HEK293 (cell line): ENCODE results near the gene IGFLR1.

Experiments used
- CTCF ChIA-PET: fragments of 350-600 bp; formaldehyde crosslinking; extraction: SDS; loops from one replicate; lab custom pipeline; 2021; ENCODE audit warnings: antibody characterized with exemption; lab: Yijun Ruan, JAX
- POLR2A ChIA-PET: fragments of 300-600 bp; formaldehyde crosslinking; extraction: SDS; loops from one replicate; lab custom pipeline; 2020; ENCODE audit warnings: antibody characterized with exemption, inconsistent platforms; lab: Yijun Ruan, JAX
- H3K27ac ChIP-seq: fragments of 200-500 bp; sonication (Bioruptor generic); 2 replicates; pipeline ENCODE4 v1.5.1; 2014; ENCODE audit warnings: low read depth, low read length, control low read depth, inconsistent platforms; ENCODE audit errors: extremely low read depth
- H3K36me3 ChIP-seq, 2 experiments: fragments of 200-500 bp in 1 of 2; sonication (Bioruptor generic) in 1 of 2; 1 replicate in 1 of 2; 2 replicates in 1 of 2; pipeline ENCODE4 v1.5.1; 2014 to 2017; ENCODE audit warnings: inconsistent platforms in 2 of 2, low read length in 2 of 2; ENCODE audit not compliant: control insufficient read depth in 2 of 2, insufficient read depth in 1 of 2
- H3K4me1 ChIP-seq: fragments of 200-500 bp; sonication (Bioruptor generic); 2 replicates; pipeline ENCODE4 v1.5.1; 2014; ENCODE audit warnings: mild to moderate bottlenecking, low read length, inconsistent platforms; ENCODE audit not compliant: control insufficient read depth, insufficient read depth
- H3K4me3 ChIP-seq: 2 replicates; pipeline ENCODE4 v1.5.1; 2011; ENCODE audit warnings: low read depth, mild to moderate bottlenecking, control low read depth, low read length, moderate library complexity
- H3K9me3 ChIP-seq: fragments of 200-500 bp; sonication (Bioruptor generic); 2 replicates; pipeline ENCODE4 v1.5.1; 2014; ENCODE audit warnings: low read depth, low read length, inconsistent platforms; ENCODE audit not compliant: control insufficient read depth, insufficient read depth
- MZF1 ChIP-seq: fragments of 450-650 bp; formaldehyde crosslinking; IDR thresholded peaks from 2 replicates; pipeline ENCODE4 v1.5.1; 2017; ENCODE audit warnings: missing biosample characterization, missing genetic modification characterization, borderline replicate concordance
- SP7 ChIP-seq: fragments of 450-650 bp; formaldehyde crosslinking; IDR thresholded peaks from 2 replicates; pipeline ENCODE4 v1.5.1; 2016; ENCODE audit warnings: missing biosample characterization, missing genetic modification characterization
- ZFHX2 ChIP-seq: fragments of 450-650 bp; formaldehyde crosslinking; conservative IDR thresholded peaks from 2 replicates; pipeline ENCODE4 v1.5.1; 2016; ENCODE audit warnings: missing biosample characterization, missing genetic modification characterization
- ZIC2 ChIP-seq: fragments of 450-650 bp; formaldehyde crosslinking; IDR thresholded peaks from 2 replicates; pipeline ENCODE4 v1.5.1; 2016; ENCODE audit warnings: missing biosample characterization, missing genetic modification characterization
- ZNF155 ChIP-seq: fragments of 450-650 bp; formaldehyde crosslinking; IDR thresholded peaks from 2 replicates; pipeline ENCODE4 v1.5.1; 2016; ENCODE audit warnings: missing biosample characterization, missing genetic modification characterization
- ZNF184 ChIP-seq: fragments of 450-650 bp; IDR thresholded peaks from 2 replicates; pipeline ENCODE4 v1.5.1; 2018; ENCODE audit warnings: missing biosample characterization, mild to moderate bottlenecking, missing genetic modification characterization
- ZNF211 ChIP-seq: fragments of 450-650 bp; formaldehyde crosslinking; IDR thresholded peaks from 2 replicates; pipeline ENCODE4 v1.5.1; 2016; ENCODE audit warnings: low read depth, missing biosample characterization, missing genetic modification characterization
- ZNF26 ChIP-seq: fragments of 450-650 bp; formaldehyde crosslinking; IDR thresholded peaks from 2 replicates; pipeline ENCODE4 v1.5.1; 2016; ENCODE audit warnings: missing biosample characterization, missing genetic modification characterization
- ZNF274 ChIP-seq, 2 experiments: fragments of 200-500 bp in 1 of 2; fragments of 450-650 bp in 1 of 2; sonication (Bioruptor generic) in 1 of 2; formaldehyde crosslinking in 1 of 2; IDR thresholded peaks; 2 replicates each; pipeline versions ENCODE4 v1.5.1 to v1.6.1; 2014 to 2016; ENCODE audit warnings: borderline replicate concordance in 1 of 2, inconsistent platforms in 1 of 2, low read length in 1 of 2, missing biosample characterization in 1 of 2, missing genetic modification characterization in 1 of 2
- ZNF280D ChIP-seq: fragments of 450-650 bp; formaldehyde crosslinking; IDR thresholded peaks from 2 replicates; pipeline ENCODE4 v1.5.1; 2016; ENCODE audit warnings: missing biosample characterization, missing genetic modification characterization
- ZNF391 ChIP-seq: fragments of 450-650 bp; formaldehyde crosslinking; IDR thresholded peaks from 2 replicates; pipeline ENCODE4 v1.5.1; 2016; ENCODE audit warnings: low read depth, missing biosample characterization, missing genetic modification characterization, borderline replicate concordance
- ZNF629 ChIP-seq: fragments of 450-650 bp; formaldehyde crosslinking; IDR thresholded peaks from 2 replicates; pipeline ENCODE4 v1.5.1; 2017; ENCODE audit warnings: missing biosample characterization, missing genetic modification characterization
- ZNF664 ChIP-seq: fragments of 450-650 bp; formaldehyde crosslinking; IDR thresholded peaks from 2 replicates; pipeline ENCODE4 v1.5.1; 2016; ENCODE audit warnings: missing biosample characterization, missing genetic modification characterization
- ZNF830 ChIP-seq: fragments of 450-650 bp; IDR thresholded peaks from 2 replicates; pipeline ENCODE4 v1.5.0; 2018; ENCODE audit warnings: missing biosample characterization, missing genetic modification characterization, low read depth, mild to moderate bottlenecking, moderate library complexity
- TF ChIP-seq, protein P1 (sequence below): fragments of 450-650 bp; formaldehyde crosslinking; IDR thresholded peaks from 2 replicates; pipeline ENCODE4 v1.5.1; 2016; ENCODE audit warnings: missing biosample characterization, missing genetic modification characterization
- TF ChIP-seq, protein P2 (sequence below): fragments of 450-650 bp; formaldehyde crosslinking; IDR thresholded peaks from 2 replicates; pipeline ENCODE4 v1.5.1; 2017; ENCODE audit warnings: missing biosample characterization, mild to moderate bottlenecking, missing genetic modification characterization, moderate library complexity

Gene IGFLR1

GRCh38 chr19:35733180-35734125, 8.8 kb downstream of the IGFLR1 start:
- no peak for TF ChIP-seq ZNF274 (IDR thresholded peaks at IDR 0.05; ENCODE audit: low read length)
- TF ChIP-seq ZNF274 (tag by site-specific recombination; IDR thresholded peaks at IDR 0.05; ENCODE audit: borderline replicate concordance): no peak
- no peak for TF ChIP-seq ZNF830 (tag by site-specific recombination)
- no peak for TF ChIP-seq SP7 (tag by site-specific recombination)
- TF ChIP-seq ZNF629 (tag by site-specific recombination): no peak
- TF ChIP-seq ZFHX2 (tag by site-specific recombination): no peak
- no peak for TF ChIP-seq MZF1 (tag by site-specific recombination)
- no peak for TF ChIP-seq ZNF280D (tag by site-specific recombination)
- no peak for TF ChIP-seq ZNF664 (tag by site-specific recombination)
- TF ChIP-seq, protein P1, sequence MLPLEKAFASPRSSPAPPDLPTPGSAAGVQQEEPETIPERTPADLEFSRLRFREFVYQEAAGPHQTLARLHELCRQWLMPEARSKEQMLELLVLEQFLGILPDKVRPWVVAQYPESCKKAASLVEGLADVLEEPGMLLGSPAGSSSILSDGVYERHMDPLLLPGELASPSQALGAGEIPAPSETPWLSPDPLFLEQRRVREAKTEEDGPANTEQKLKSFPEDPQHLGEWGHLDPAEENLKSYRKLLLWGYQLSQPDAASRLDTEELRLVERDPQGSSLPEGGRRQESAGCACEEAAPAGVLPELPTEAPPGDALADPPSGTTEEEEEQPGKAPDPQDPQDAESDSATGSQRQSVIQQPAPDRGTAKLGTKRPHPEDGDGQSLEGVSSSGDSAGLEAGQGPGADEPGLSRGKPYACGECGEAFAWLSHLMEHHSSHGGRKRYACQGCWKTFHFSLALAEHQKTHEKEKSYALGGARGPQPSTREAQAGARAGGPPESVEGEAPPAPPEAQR (tag by site-specific recombination): no peak
- TF ChIP-seq ZNF184 (tag by site-specific recombination): no peak
- TF ChIP-seq ZNF391 (tag by site-specific recombination): no peak
- no peak for TF ChIP-seq ZNF155 (tag by site-specific recombination)
- TF ChIP-seq ZNF26: no peak
- TF ChIP-seq, protein P2, sequence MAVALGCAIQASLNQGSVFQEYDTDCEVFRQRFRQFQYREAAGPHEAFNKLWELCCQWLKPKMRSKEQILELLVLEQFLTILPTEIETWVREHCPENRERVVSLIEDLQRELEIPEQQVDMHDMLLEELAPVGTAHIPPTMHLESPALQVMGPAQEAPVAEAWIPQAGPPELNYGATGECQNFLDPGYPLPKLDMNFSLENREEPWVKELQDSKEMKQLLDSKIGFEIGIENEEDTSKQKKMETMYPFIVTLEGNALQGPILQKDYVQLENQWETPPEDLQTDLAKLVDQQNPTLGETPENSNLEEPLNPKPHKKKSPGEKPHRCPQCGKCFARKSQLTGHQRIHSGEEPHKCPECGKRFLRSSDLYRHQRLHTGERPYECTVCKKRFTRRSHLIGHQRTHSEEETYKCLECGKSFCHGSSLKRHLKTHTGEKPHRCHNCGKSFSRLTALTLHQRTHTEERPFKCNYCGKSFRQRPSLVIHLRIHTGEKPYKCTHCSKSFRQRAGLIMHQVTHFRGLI: no peak
- no peak for TF ChIP-seq ZIC2 (tag by site-specific recombination)
- no peak for TF ChIP-seq ZNF211 (tag by site-specific recombination)

More at GRCh38 chr19:35733180-35734125, 8.8 kb downstream of the IGFLR1 start:
- ChIA-PET POLR2A (interaction anchor here (1.5 to 7.7 kb wide), 4 partner anchors 7 to 15 kb away, joined by 7 to 204 read pairs (median 12); partner anchors contain the start of genes LIN37, PSENEN and U2AF1L4), CTCF (interaction anchor here (0.5 kb wide), 1 partner anchor 39 kb away, joined by 6 read pairs; no protein-coding TSS in a partner anchor)
- 0 out of 2 replicates have a peak overlapping the region, but pooled peaks have one; percentile 5 for H3K27ac ChIP-seq
- no peaks in the 10 kb centered on the region for H3K9me3 ChIP-seq
- H3K36me3 ChIP-seq: peaks cover 95% of the 10 kb centered on the region in 2 experiments
- H3K4me3 ChIP-seq: no peak overlapping the region
- no peaks in the 10 kb centered on the region for H3K4me1 ChIP-seq
